Erythroblast (primary cell): ENCODE measurements around the gene CASP8.

ENCODE experiments used
- DNase-seq, 2 experiments: peaks; one replicate each; lab custom pipeline; 2025; lab: John Stamatoyannopoulos, UW
- GATA1 ChIP-seq: IDR thresholded peaks from 2 replicates; pipeline ENCODE4 v1.6.1; 2011; ENCODE audit warnings: low read depth, mild to moderate bottlenecking, control low read depth, low read length, moderate library complexity
- POLR2A ChIP-seq: IDR thresholded peaks from 2 replicates; pipeline ENCODE4 v1.6.1; 2011; ENCODE audit warnings: mild to moderate bottlenecking, low read length

The CASP8 gene

GRCh38 chr2:201254081-201254730 lies 6.1 kb upstream of the CASP8 start:
- DNase-seq: peak in 1 of 2 experiments; percentile 14
- TF ChIP-seq GATA1 (no peak), POLR2A (no peak)

- TF ChIP-seq GATA1: no peak
- no peak for TF ChIP-seq POLR2A
- peak; percentile 51 to 76 for DNase-seq
Measured at GRCh38 chr2:201255408-201256033, 4.8 kb upstream of the CASP8 start.

GRCh38 chr2:201256082-201256481 lies 4.3 kb upstream of the CASP8 start:
- TF ChIP-seq GATA1 (no peak), POLR2A (no peak)

GRCh38 chr2:201257381-201257955 lies 2.9 kb upstream of the CASP8 start:
- TF ChIP-seq GATA1 (no peak), POLR2A (no peak)

More at GRCh38 chr2:201256082-201256481, 4.3 kb upstream of the CASP8 start:
- DNase-seq: peak in 1 of 2 experiments; percentile 41

GRCh38 chr2:201257956-201258665 lies 2.2 kb upstream of the CASP8 start:
- peak; percentile 76 to 81 for DNase-seq
- TF ChIP-seq GATA1 (no peak), POLR2A (peak; percentile 64)

More at GRCh38 chr2:201257381-201257955, 2.9 kb upstream of the CASP8 start:
- no peak for DNase-seq

- peak; percentile 26 to 33 for DNase-seq
- TF ChIP-seq GATA1 (no peak), POLR2A (no peak)
Measured at GRCh38 chr2:201258666-201259615, 1.4 kb upstream of the CASP8 start.

- TF ChIP-seq POLR2A (no peak), GATA1 (no peak)
- no peak for DNase-seq
Measured at GRCh38 chr2:201261471-201261870, 1.1 kb downstream of the CASP8 start.

- DNase-seq: no peak
- no peak for TF ChIP-seq GATA1
- no peak for TF ChIP-seq POLR2A
Measured at GRCh38 chr2:201261906-201262305, 1.6 kb downstream of the CASP8 start.

GRCh38 chr2:201262718-201263117 lies 2.4 kb downstream of the CASP8 start:
- DNase-seq: no peak
- no peak for TF ChIP-seq GATA1
- TF ChIP-seq POLR2A: no peak

GRCh38 chr2:201263779-201264178 lies 3.4 kb downstream of the CASP8 start:
- no peak for TF ChIP-seq POLR2A
- no peak for TF ChIP-seq GATA1
- DNase-seq: no peak

GRCh38 chr2:201264472-201265173 lies 4.3 kb downstream of the CASP8 start:
- TF ChIP-seq GATA1 (no peak), POLR2A (no peak)
- DNase-seq: no peak

GRCh38 chr2:201266629-201267028 lies 6.3 kb downstream of the CASP8 start:
- TF ChIP-seq GATA1 (no peak), POLR2A (no peak)
- no peak for DNase-seq
